ENCODE data around the gene HMOX1. TPM values are rescaled to one million over a fixed set of nuclear protein-coding genes. Genes with fewer than 3 reads are reported as not detected.

Gene HMOX1
- total RNA-seq, 6 donors from 2014 or later = 22.0 to 306 (median 77.9) TPM

GRCh38 chr22:35439365-35439717 is 58.4 kb downstream of the HMOX1 start:
- no peaks in the 10 kb centered on the region for H3K4me1 ChIP-seq
- ATAC-seq (ENCODE audit: low FRiP score in 2 of 2) = no peak
- no peak overlapping the region for H3K4me3 ChIP-seq
- no peaks in the 10 kb centered on the region for H3K9me3 ChIP-seq
- WGBS, 2 donors = 94 to 95% methylated on average over 1 of the region's 1 CpG
- no peaks in the 10 kb centered on the region for H3K36me3 ChIP-seq
- TF ChIP-seq CTCF (IDR thresholded peaks at IDR 0.05) = no peak
- TF ChIP-seq POLR2AphosphoS5 (IDR thresholded peaks at IDR 0.05) = no peak
- TF ChIP-seq POLR2A (IDR thresholded peaks at IDR 0.05) = no peak
- no peak for TF ChIP-seq EP300 (IDR thresholded peaks at IDR 0.05)
- no peak overlapping the region for H3K27ac ChIP-seq
- no peak for DNase-seq
- H3K27me3 ChIP-seq = no peaks in the 10 kb centered on the region

- no peak overlapping the region for H3K27ac ChIP-seq
- H3K9me3 ChIP-seq = no peaks in the 10 kb centered on the region
- H3K36me3 ChIP-seq = no peaks in the 10 kb centered on the region
- DNase-seq (no peak), ATAC-seq (ENCODE audit: low FRiP score in 2 of 2) (no peak)
- H3K27me3 ChIP-seq = no peaks in the 10 kb centered on the region
- WGBS, 2 donors = 81 to 85% methylated on average over 3 of the region's 3 CpGs
- no peaks in the 10 kb centered on the region for H3K4me1 ChIP-seq
- no peak overlapping the region for H3K4me3 ChIP-seq
- no peak for TF ChIP-seq CTCF (IDR thresholded peaks at IDR 0.05)
- no peak for TF ChIP-seq POLR2A (IDR thresholded peaks at IDR 0.05)
- no peak for TF ChIP-seq POLR2AphosphoS5 (IDR thresholded peaks at IDR 0.05)
- no peak for TF ChIP-seq EP300 (IDR thresholded peaks at IDR 0.05)
Observed at GRCh38 chr22:35440129-35440528, 59.2 kb downstream of the HMOX1 start.

GRCh38 chr22:35441489-35442100 is 60.7 kb downstream of the HMOX1 start:
- Histone ChIP-seq H3K27me3 (no peaks in the 10 kb centered on the region), H3K36me3 (no peaks in the 10 kb centered on the region), H3K27ac (no peak overlapping the region), H3K4me1 (no peaks in the 10 kb centered on the region), H3K9me3 (no peaks in the 10 kb centered on the region), H3K4me3 (no peak overlapping the region)
- 77 to 88% methylated on average over 9 of the region's 9 CpGs for WGBS, 2 donors
- no peak for TF ChIP-seq POLR2A (IDR thresholded peaks at IDR 0.05)
- TF ChIP-seq CTCF (IDR thresholded peaks at IDR 0.05) = no peak
- TF ChIP-seq POLR2AphosphoS5 (IDR thresholded peaks at IDR 0.05) = no peak
- no peak for TF ChIP-seq EP300 (IDR thresholded peaks at IDR 0.05)
- DNase-seq (no peak), ATAC-seq (ENCODE audit: low FRiP score in 2 of 2) (no peak)

- Histone ChIP-seq H3K4me3 (no peak overlapping the region), H3K9me3 (no peaks in the 10 kb centered on the region), H3K4me1 (peaks cover 0 to under 1% (median 0%) of the 10 kb centered on the region in 4 donors), H3K36me3 (no peaks in the 10 kb centered on the region), H3K27ac (no peak overlapping the region), H3K27me3 (no peaks in the 10 kb centered on the region)
- 92 to 96% methylated on average over 6 of the region's 6 CpGs for WGBS, 2 donors
- ATAC-seq (ENCODE audit: low FRiP score in 2 of 2) (no peak), DNase-seq (no peak)
- TF ChIP-seq POLR2A (IDR thresholded peaks at IDR 0.05) (no peak), EP300 (IDR thresholded peaks at IDR 0.05) (no peak)
Observed at GRCh38 chr22:35442471-35442870, 61.6 kb downstream of the HMOX1 start.

GRCh38 chr22:35443338-35443737 is 62.4 kb downstream of the HMOX1 start:
- Histone ChIP-seq H3K4me3 (no peak overlapping the region), H3K9me3 (no peaks in the 10 kb centered on the region), H3K4me1 (peaks cover 6 to 8% (median 7%) of the 10 kb centered on the region in 4 donors), H3K27me3 (no peaks in the 10 kb centered on the region), H3K36me3 (no peaks in the 10 kb centered on the region), H3K27ac (no peak overlapping the region)
- no peak for ATAC-seq (ENCODE audit: low FRiP score in 2 of 2)
- DNase-seq = no peak
- TF ChIP-seq POLR2A (IDR thresholded peaks at IDR 0.05) = no peak
- TF ChIP-seq CTCF (IDR thresholded peaks at IDR 0.05) = no peak
- no peak for TF ChIP-seq EP300 (IDR thresholded peaks at IDR 0.05)
- TF ChIP-seq POLR2AphosphoS5 (IDR thresholded peaks at IDR 0.05) = no peak
- 85 to 91% methylated on average over 6 of the region's 6 CpGs for WGBS, 2 donors

Small RNA genes within 50 kb of the gene (small RNA-seq; reads per million reads assigned to genes)
- 0.59 to 1.5 (median 1.4) reads per million in 4 donors for gene MIR3909
- gene MIR6069 = 0 reads per million in 4 donors

Other genes starting within 250 kb of the HMOX1 start
- 10 to 100 TPM; 15.7 to 20.9 (median 17.2) TPM for gene HMGXB4, start 123.6 kb upstream of the HMOX1 start, total RNA-seq
- gene TOM1, start 81.2 kb upstream of the HMOX1 start, total RNA-seq = 100 to 1,000 TPM in 2 of 6 donors, 10 to 100 TPM in 4; 79.2 to 194 (median 94.6) TPM
- gene MCM5, start 19.0 kb downstream of the HMOX1 start, total RNA-seq = 10 to 100 TPM in 5 of 6 donors, 1 to 10 TPM in 1; 9.8 to 34.4 (median 20.2) TPM
- gene RASD2, start 159.7 kb downstream of the HMOX1 start, total RNA-seq = 1 to 10 TPM in 4 of 6 donors, under 1 TPM in 2; 0.49 to 4.2 (median 1.7) TPM
- 1 to 10 TPM in 1 of 6 donors, under 1 TPM in 2, not detected in 3; 0.46 to 1.1 (median 0.98) TPM for gene MB, start 236.2 kb downstream of the HMOX1 start, total RNA-seq

Data from upper lobe of left lung (tissue), 6 donors.